H1 (cell line): ENCODE results near the gene DDT. TPM values are rescaled to one million over a fixed set of nuclear protein-coding genes. Genes with fewer than 3 reads are reported as not detected.

Experiments
- FOSL1 ChIP-seq: IDR thresholded peaks from 2 replicates; pipeline ENCODE4 v1.6.1; 2011; ENCODE audit warnings: mild to moderate bottlenecking, low read depth, low read length, moderate library complexity; ENCODE audit not compliant: insufficient read depth
- GABPA ChIP-seq: IDR thresholded peaks from 2 replicates; pipeline ENCODE4 v1.6.1; 2011; ENCODE audit warnings: mild to moderate bottlenecking, low read length, moderate library complexity, borderline replicate concordance; ENCODE audit not compliant: insufficient read depth
- JUND ChIP-seq: IDR thresholded peaks from 2 replicates; pipeline ENCODE4 v1.6.1; 2011; ENCODE audit warnings: mild to moderate bottlenecking, improper control_type of control experiment, low read length
- POLR2A ChIP-seq, 2 experiments: IDR thresholded peaks; 1 replicate in 1 of 2; 2 replicates in 1 of 2; pipeline ENCODE4 v1.6.1; 2011; ENCODE audit warnings: low read depth in 2 of 2, low read length in 2 of 2, mild to moderate bottlenecking in 2 of 2; ENCODE audit errors: control extremely low read depth in 1 of 2
- SP4 ChIP-seq: IDR thresholded peaks from 2 replicates; pipeline ENCODE4 v1.6.1; 2012; ENCODE audit warnings: low read length, inconsistent platforms
- polyA plus RNA-seq, 7 experiments: library from polyadenylated mRNA; depleted of rRNA in 3 of 7; stranded (reverse) in 5 of 7; unstranded in 2 of 7; fragments of >200 nt in 5 of 7; fragments of 200-250 nt in 2 of 7; gene quantifications; 1 replicate in 5 of 7; 2 replicates in 1 of 7; 4 replicates in 1 of 7; pipeline versions ENCODE4 v1.2.1 to v1.2.3, GENCODE V29; 2011 to 2013; ENCODE audit warnings: missing spikeins in 2 of 7, mixed read lengths in 2 of 7
- total RNA-seq: library from RNA; stranded (reverse); fragmentation: NEBNext Ultra II Directional; extraction: Animal tissue kit (Norgen Biotek cat#: 25700); gene quantifications from 2 replicates; pipeline ENCODE4 v1.2.1, GENCODE V29; 2021

The DDT gene
- total and polyA plus RNA-seq, 2 of the 8 experiments (the other 6 are each of a cell fraction or from before 2014, with no cell fraction given): 106 to 341 TPM

DNA sequence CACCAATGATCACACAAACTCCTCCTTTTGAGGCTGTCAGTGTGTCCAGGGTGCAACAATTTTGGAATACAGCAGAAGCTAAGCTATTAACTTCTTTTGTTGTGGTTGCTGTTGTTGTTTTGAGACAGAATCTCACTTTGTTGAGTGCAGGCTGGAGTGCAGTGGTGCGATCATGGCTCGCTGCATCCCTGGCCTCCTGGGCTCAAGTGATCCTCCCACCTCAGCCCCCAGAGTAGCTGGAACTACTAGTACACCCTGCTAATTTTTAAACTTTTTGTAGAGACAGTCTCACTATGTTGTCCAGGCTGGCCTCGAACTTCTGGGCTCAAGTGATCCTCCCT is 35.3 kb downstream of the DDT start (continued):
- TF ChIP-seq SP4 (no peak), JUND (no peak), POLR2A (IDR thresholded peaks at IDR 0.05; ENCODE audit: control extremely low read depth in 1 of 2, low read depth in 2 of 2, low read length in 2 of 2) (no peak), GABPA (no peak), FOSL1 (no peak)
